ENCODE results near the gene CCR5. TPM values are rescaled to one million over a fixed set of nuclear protein-coding genes. Genes with fewer than 3 reads are reported as not detected.

Gene CCR5
- total and polyA plus RNA-seq, 2 of the 13 experiments (the other 11 are each of a cell fraction or from before 2014, with no cell fraction given), result not detected

DNA sequence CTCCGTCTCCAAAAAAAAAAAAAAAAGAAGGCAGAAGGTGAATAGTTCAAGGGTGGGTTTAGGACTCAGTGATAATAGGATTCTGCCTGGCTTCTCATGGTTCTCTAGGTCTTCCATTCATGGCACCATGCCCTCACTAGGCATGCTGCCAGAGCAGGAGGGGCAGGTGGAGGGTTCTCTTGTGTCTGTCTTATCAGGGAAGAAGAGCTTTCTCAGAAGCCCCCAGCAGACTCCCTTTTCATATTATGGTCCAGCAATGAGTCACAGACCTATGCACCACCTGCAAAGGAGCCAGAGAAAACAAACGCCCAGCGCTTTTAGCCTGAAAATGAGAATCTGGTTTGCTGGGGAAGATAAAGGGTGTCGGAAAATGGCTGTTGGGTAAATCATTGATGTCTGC, 13.8 kb upstream of the CCR5 start:
- POLR2A ChIA-PET, result no interaction called here
- H2AFZ ChIP-seq (ENCODE audit: low read length), result no peak overlapping the region
- no peaks in the 10 kb centered on the region for H3K9me3 ChIP-seq (ENCODE audit: low read length)
- no peaks in the 10 kb centered on the region for H4K20me1 ChIP-seq (ENCODE audit: insufficient read depth, low read length)
- WGBS (ENCODE audit: low lambda C conversion rate), result 18% methylated on average over 4 of the region's 4 CpGs
- no peak overlapping the region for H3K4me2 ChIP-seq (ENCODE audit: low read depth, low read length)
- FAIRE-seq, result no peak
- no TSS peak for BruUV-seq (replicated peaks)
- no peak overlapping the region for H3K27ac ChIP-seq (ENCODE audit: extremely low read length, insufficient read depth, low read length)
- CTCF ChIA-PET (ENCODE audit: low intra/inter-chr PET ratio, low total read pairs), result no interaction called here
- no peak overlapping the region for H3K4me3 ChIP-seq (replicated peaks in 1 of 3; ENCODE audit: insufficient read depth in 1 of 3, low read depth in 2 of 3, low read length in 3 of 3)
- no peaks in the 10 kb centered on the region for H3K79me2 ChIP-seq (ENCODE audit: insufficient read depth, low read length)
- no peak for DNase-seq (ENCODE audit: low spot score)
- in situ Hi-C loops (cut with HindIII; ENCODE audit: extremely low pct_ligation_motif_present, low pct_unique_long_range_greater_than_20kb) (no loop called here), intact Hi-C loops (cut with micrococcal nuclease; ENCODE audit: unreplicated experiment) (no loop called here)
- no peak for ATAC-seq
- no peaks in the 10 kb centered on the region for H3K4me1 ChIP-seq (ENCODE audit: insufficient read depth, low read length)
- H3K36me3 ChIP-seq (replicated peaks in 1 of 2; ENCODE audit: control insufficient read depth in 1 of 2, insufficient read depth in 2 of 2, low read length in 2 of 2), result no peaks in the 10 kb centered on the region
- H3K27me3 ChIP-seq (ENCODE audit: control insufficient read depth in 1 of 2, insufficient read depth in 2 of 2, low read length in 2 of 2), result peaks cover 0 to 9% of the 10 kb centered on the region in 2 experiments; a peak in 2 of 5 replicates
- H3K9ac ChIP-seq (ENCODE audit: insufficient read depth, low read depth, low read length), result no peak overlapping the region
- TF ChIP-seq ZNF160 (CRISPR knock-in tag; IDR thresholded peaks at IDR 0.05), result no peak
- no peak for TF ChIP-seq PHF21A (CRISPR knock-in tag; IDR thresholded peaks at IDR 0.05)
- TF ChIP-seq SKI (IDR thresholded peaks at IDR 0.05; ENCODE audit: partially characterized antibody), result no peak
- no peak for TF ChIP-seq NFE2 (CRISPR knock-in tag; IDR thresholded peaks at IDR 0.05)
- TF ChIP-seq FOSL2 (CRISPR knock-in tag; IDR thresholded peaks at IDR 0.05), result no peak
- no peak for TF ChIP-seq SAP130 (CRISPR knock-in tag; IDR thresholded peaks at IDR 0.05; ENCODE audit: low read depth)
- TF ChIP-seq RFX3 (CRISPR knock-in tag; IDR thresholded peaks at IDR 0.05), result no peak
- no peak for TF ChIP-seq YEATS4 (CRISPR knock-in tag; IDR thresholded peaks at IDR 0.05; ENCODE audit: borderline replicate concordance)
- TF ChIP-seq HNRNPL (IDR thresholded peaks at IDR 0.05; ENCODE audit: low read depth, low read length), result no peak
- no peak for TF ChIP-seq AKAP8 (CRISPR knock-in tag; IDR thresholded peaks at IDR 0.05)
- no peak for TF ChIP-seq REST (IDR thresholded peaks at IDR 0.05; ENCODE audit: borderline replicate concordance in 1 of 2, low read depth in 1 of 2, low read length in 2 of 2)
- TF ChIP-seq, protein P1, sequence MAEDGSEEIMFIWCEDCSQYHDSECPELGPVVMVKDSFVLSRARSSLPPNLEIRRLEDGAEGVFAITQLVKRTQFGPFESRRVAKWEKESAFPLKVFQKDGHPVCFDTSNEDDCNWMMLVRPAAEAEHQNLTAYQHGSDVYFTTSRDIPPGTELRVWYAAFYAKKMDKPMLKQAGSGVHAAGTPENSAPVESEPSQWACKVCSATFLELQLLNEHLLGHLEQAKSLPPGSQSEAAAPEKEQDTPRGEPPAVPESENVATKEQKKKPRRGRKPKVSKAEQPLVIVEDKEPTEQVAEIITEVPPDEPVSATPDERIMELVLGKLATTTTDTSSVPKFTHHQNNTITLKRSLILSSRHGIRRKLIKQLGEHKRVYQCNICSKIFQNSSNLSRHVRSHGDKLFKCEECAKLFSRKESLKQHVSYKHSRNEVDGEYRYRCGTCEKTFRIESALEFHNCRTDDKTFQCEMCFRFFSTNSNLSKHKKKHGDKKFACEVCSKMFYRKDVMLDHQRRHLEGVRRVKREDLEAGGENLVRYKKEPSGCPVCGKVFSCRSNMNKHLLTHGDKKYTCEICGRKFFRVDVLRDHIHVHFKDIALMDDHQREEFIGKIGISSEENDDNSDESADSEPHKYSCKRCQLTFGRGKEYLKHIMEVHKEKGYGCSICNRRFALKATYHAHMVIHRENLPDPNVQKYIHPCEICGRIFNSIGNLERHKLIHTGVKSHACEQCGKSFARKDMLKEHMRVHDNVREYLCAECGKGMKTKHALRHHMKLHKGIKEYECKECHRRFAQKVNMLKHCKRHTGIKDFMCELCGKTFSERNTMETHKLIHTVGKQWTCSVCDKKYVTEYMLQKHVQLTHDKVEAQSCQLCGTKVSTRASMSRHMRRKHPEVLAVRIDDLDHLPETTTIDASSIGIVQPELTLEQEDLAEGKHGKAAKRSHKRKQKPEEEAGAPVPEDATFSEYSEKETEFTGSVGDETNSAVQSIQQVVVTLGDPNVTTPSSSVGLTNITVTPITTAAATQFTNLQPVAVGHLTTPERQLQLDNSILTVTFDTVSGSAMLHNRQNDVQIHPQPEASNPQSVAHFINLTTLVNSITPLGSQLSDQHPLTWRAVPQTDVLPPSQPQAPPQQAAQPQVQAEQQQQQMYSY (CRISPR knock-in tag; IDR thresholded peaks at IDR 0.05), result no peak
- no peak for TF ChIP-seq ZNF317 (CRISPR knock-in tag; IDR thresholded peaks at IDR 0.05)
- TF ChIP-seq RBFOX2 (IDR thresholded peaks at IDR 0.05; ENCODE audit: low read depth, low read length), result no peak
- TF ChIP-seq, protein P2, sequence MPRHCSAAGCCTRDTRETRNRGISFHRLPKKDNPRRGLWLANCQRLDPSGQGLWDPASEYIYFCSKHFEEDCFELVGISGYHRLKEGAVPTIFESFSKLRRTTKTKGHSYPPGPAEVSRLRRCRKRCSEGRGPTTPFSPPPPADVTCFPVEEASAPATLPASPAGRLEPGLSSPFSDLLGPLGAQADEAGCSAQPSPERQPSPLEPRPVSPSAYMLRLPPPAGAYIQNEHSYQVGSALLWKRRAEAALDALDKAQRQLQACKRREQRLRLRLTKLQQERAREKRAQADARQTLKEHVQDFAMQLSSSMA (CRISPR knock-in tag; IDR thresholded peaks at IDR 0.05), result no peak
